Activated gamma-delta T cell treated with Interleukin-2 at 50 U/mL for 16 hours (primary cell): ENCODE data around the gene TCF7L2.
A peak's percentile ranks its signal among the peaks of the same experiment; 100 is the strongest.
"Not testable (repeated sequence)": the region's sequence is repeated elsewhere in the genome, so short reads cannot be mapped to it uniquely, and the experiment has no call there.

ENCODE experiments used
- DNase-seq: peaks from one replicate; pipeline ENCODE4 v3.0.0-alpha.2; 2020

Gene TCF7L2

GRCh38 chr10:113099431-113100183 lies 149.6 kb downstream of the TCF7L2 start:
- no peak for DNase-seq

- no peak for DNase-seq
Measured at GRCh38 chr10:113100281-113100680, 150.2 kb downstream of the TCF7L2 start.

- no peak for DNase-seq
Measured at GRCh38 chr10:113103131-113103840, 153.2 kb downstream of the TCF7L2 start.

DNA sequence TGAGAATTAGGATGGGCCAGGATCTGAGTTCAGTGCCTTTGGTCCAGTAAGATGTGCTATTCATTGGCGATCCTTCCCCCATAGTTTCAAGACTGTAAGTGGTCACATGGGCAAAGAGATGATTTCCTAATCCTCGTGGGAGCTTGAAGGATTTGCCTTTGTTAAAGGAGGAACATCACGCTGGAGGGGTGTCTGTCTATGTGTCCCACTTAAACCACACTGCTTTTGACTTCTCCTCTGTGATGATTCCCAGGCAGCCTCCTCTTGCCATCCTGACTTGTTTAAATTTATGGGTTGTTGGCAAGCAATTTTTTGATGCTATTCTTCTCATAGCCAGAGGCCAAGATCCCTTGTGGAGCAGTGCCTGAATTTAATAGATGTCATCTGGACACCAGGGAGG lies 154.0 kb downstream of the TCF7L2 start:
- no peak for DNase-seq

DNA sequence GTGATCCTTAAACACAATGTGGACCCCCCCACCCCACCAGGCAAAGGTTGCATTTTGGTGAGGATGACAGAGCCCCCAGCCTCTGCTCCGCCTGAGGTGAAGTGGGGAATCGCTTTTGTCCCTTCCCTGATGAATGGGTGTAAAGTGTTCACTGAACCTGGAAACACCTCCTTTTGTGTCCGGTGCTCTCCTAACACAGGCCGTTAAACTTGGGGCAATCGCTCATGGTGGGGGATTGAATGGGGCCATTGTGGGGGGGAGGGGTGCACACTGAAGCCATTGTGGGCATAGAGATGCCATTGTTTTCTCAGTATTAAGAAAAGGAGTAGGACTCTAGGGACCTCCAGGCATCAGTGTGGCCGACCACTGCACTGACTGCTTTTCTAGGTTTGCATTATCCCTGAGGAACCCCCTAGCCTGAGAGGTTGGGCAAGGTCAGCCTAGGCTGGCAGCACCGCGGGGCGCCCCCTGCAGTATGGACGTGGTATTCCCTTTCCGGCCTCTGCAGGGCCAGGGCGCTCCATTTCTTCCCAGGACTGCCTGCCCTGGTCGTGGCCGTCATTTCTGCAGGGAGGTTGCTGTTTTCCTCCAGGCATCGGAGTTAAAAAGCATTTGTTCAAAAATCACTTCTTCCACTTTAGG lies 158.3 kb downstream of the TCF7L2 start:
- DNase-seq = peak; percentile 10

GRCh38 chr10:113108948-113109347 lies 158.9 kb downstream of the TCF7L2 start:
- no peak for DNase-seq

DNA sequence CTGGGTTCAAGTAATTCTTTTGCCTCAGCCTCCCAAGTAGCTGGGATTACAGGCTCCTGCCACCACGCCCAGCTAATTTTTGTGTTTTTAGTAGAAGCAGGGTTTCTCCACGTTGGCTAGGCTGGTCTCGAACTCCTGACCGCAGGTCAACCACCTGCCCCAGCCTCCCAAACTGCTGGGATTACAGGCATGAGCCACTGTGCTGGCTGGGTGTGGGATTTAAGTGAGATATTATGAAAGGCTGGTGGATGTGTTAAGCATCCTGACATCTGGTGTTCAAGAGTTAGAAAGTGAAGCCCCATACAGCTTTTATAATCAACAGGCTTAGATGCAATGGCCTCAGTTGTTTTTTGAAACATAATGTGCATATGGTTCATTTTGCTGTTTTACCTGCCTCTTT lies 159.4 kb downstream of the TCF7L2 start:
- not testable (repeated sequence) for DNase-seq

DNA sequence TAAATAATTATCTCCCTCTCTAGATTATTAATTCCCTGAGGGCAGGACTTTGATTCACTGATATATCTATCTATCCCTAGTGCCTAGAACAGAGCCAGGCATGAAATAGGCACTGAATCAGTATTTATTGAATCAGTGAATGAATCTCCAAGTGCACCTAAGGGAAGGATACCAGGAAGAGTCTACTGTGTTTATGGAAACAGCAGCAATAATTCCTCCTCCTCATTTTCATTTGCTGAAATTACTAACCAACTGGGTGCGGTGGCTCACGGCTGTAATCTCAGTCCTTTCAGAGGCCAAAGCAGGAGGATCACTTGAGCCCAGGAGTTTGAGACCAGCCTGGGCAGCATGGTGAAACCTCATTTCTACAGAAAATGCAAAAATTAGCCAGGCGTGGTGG lies 161.2 kb downstream of the TCF7L2 start:
- no peak for DNase-seq

- DNase-seq = no peak
Measured at GRCh38 chr10:113111900-113112853, 162.1 kb downstream of the TCF7L2 start.

- no peak for DNase-seq
Measured at GRCh38 chr10:113113241-113113640, 163.2 kb downstream of the TCF7L2 start.

DNA sequence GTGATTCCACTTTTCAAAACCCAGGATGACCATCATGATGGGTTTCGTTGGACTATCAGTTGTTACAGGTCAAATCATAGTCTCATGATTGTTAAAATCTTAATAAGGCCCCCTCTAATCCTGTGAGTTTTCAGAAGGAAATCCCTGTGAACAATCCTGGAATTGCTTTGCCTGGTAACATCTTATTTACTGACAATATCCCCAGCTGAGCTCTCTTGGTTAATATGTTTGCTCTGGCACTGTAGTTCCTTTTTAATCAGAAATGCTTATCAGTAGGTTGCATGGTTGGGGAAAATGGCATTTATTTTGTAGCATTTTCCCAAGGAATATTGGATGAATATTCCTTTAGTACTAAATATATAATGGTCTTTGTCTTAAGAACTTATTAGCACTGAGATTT lies 163.9 kb downstream of the TCF7L2 start:
- DNase-seq = no peak

GRCh38 chr10:113115556-113115955 lies 165.5 kb downstream of the TCF7L2 start:
- no peak for DNase-seq

- DNase-seq = no peak
Measured at GRCh38 chr10:113118882-113119281, 168.8 kb downstream of the TCF7L2 start.

DNA sequence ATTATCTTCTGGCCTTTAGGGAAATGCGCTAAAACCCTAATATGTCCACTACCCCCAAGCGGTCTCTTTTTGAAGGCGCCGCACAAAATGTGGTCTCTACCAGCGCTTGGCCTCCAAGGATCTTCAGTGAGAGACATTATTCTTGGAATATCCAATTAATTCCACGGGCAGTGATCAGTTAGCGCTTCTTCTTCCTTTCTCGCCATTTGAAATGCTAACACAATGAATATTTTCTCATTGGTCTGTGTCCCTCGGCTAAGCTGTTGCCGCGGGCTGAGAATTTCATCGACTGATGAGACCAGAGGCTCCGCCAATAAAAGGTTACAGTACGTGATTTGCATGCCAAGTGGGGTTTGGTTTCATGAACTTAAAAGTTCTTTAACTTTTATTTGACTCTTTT lies 169.8 kb downstream of the TCF7L2 start:
- no peak for DNase-seq

- DNase-seq = no peak
Measured at GRCh38 chr10:113121153-113121552, 171.1 kb downstream of the TCF7L2 start.

GRCh38 chr10:113122947-113123346 lies 172.9 kb downstream of the TCF7L2 start:
- no peak for DNase-seq

DNA sequence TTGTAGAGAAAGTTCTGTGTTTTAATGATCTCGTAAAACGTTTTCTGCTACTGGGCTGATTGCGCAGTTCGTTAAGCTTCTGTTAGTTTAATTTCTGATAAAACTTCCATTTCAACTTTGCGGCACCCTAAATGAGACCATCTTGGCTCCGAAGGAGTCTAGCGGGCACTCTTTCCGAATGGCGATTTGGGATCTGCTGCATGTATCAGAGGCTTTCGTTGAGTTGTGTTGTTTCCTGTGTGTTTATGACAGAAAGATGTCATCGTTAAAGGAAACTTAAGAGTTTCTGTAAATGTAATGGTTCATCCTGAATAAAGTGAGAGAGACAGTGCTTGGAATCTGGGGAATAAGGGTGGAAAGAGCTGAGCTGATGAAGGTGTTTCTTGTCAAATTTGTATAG lies 174.7 kb downstream of the TCF7L2 start:
- no peak for DNase-seq

DNA sequence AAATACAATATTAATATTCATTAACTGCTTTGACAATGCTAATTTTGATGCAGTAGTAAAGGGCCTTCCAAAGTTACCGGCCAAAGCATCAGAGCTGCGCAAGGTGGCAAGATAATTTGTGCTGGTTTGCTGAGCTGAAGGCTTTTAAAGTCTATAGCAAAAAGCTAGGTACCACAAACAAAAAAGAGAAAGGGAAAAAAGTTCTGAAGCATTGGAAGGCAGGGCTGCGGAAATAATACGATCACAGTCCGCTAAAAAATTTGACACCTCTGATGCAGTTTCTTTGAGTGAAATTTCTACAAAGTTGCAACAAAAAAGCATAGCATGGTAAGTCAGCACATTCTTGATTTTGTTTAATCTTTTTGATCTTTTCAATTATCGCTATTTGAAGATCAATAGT lies 175.6 kb downstream of the TCF7L2 start:
- DNase-seq = no peak

GRCh38 chr10:113126229-113127201 lies 176.5 kb downstream of the TCF7L2 start:
- peak; percentile 12 for DNase-seq

DNA sequence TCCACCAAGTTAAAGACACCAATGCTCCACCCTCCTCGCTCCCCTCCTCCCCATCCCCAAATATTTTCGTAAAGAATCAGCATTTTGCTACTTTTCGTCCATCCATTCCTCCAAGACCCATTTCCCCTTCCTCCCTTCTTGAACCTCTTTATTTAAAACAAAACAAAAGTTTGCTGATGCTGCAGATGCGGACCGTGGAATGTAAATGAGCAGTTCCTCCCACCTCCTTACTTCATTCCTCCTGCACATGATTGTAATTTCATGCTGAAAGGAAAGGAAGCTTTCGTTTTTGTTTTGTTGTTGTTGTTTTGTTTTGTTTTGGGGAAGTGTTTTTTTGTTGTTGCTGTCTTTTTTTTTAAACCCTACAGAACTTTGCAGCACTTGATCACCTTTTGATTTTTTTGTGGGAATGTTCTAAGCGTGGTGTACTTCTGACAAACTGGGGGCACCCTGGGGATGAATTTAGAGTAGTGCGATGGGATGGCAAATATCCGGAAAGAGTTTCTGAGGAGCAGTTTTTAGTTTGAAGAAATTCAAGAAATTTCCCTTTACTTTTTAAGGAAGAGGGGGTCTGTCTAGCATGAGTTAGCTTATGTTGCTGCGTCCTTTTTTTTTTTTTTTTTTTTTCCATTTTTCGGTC lies 177.3 kb downstream of the TCF7L2 start:
- DNase-seq = no peak

DNA sequence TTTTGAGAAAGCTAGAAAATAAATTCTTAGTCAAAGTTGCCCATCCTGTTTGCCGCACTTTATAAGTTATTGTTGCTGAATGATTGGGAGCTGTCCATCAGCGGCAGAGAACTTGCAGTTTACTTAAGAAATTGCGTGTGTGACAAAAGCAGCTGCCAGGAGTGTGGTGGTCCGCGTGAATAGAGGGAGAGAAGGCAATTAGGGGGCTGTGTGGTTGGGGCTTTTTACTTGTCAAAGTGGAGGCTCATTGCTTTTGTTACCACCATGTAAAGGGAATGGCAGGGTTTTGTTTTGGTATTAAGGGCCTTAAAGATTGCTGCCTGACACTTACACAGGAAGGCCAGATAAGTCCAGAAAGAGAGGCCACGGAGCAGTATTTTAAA lies 177.8 kb downstream of the TCF7L2 start:
- DNase-seq = no peak
